ENCODE results near the gene WDHD1.
"Not testable (repeated sequence)": the region's sequence is repeated elsewhere in the genome, so short reads cannot be mapped to it uniquely, and the experiment has no call there.

DNA sequence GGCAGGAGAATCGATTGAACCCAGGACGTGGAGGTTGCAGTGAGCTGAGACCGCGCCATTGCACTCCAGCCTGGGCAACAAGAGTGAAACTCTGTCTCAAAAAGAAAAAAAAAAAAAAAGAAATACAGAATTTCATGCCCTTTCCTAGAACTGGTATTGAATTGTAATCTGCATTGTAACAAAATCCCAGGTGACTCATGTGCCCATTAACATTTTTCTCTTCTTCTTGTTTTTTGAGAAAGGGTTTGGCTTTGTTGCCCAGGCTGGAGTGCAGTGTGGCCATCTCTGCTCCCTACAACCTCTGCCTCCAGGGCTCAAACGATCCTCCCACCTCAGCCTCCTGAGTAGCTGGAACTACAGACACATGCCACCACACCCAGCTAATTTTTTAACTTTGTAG, 100.3 kb downstream of the WDHD1 start:
- TF ChIP-seq, protein P1, sequence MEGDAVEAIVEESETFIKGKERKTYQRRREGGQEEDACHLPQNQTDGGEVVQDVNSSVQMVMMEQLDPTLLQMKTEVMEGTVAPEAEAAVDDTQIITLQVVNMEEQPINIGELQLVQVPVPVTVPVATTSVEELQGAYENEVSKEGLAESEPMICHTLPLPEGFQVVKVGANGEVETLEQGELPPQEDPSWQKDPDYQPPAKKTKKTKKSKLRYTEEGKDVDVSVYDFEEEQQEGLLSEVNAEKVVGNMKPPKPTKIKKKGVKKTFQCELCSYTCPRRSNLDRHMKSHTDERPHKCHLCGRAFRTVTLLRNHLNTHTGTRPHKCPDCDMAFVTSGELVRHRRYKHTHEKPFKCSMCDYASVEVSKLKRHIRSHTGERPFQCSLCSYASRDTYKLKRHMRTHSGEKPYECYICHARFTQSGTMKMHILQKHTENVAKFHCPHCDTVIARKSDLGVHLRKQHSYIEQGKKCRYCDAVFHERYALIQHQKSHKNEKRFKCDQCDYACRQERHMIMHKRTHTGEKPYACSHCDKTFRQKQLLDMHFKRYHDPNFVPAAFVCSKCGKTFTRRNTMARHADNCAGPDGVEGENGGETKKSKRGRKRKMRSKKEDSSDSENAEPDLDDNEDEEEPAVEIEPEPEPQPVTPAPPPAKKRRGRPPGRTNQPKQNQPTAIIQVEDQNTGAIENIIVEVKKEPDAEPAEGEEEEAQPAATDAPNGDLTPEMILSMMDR (IDR thresholded peaks at IDR 0.05), result not testable (repeated sequence)
- TF ChIP-seq POLR2AphosphoS5 (IDR thresholded peaks at IDR 0.05), result not testable (repeated sequence)
